A549 (cell line): Measurements from ENCODE around the gene RIPOR1.

ENCODE experiments used
- CTCF ChIP-seq: fragments of >200 bp; sonication (Bioruptor Twin); formaldehyde crosslinking; IDR thresholded peaks from 3 replicates; pipeline ENCODE4 v1.5.1; 2016
- JUNB ChIP-seq: fragments of >200 bp; sonication (Bioruptor Twin); formaldehyde crosslinking; IDR thresholded peaks from 2 replicates; pipeline ENCODE4 v1.6.1; 2016
- POLR2A ChIP-seq: IDR thresholded peaks from 2 replicates; pipeline ENCODE4 v1.6.1; 2012; ENCODE audit warnings: mild to moderate bottlenecking, low read length
- SMC3 ChIP-seq: fragments of >200 bp; sonication (Bioruptor Twin); formaldehyde crosslinking; IDR thresholded peaks from 3 replicates; pipeline ENCODE4 v1.6.1; 2018; ENCODE audit warnings: inconsistent platforms
- USF2 ChIP-seq: fragments of 450-650 bp; IDR thresholded peaks from 2 replicates; pipeline ENCODE4 v1.6.1; 2014; ENCODE audit warnings: antibody characterized with exemption

- no peak for TF ChIP-seq POLR2A
- TF ChIP-seq CTCF: no peak
- no peak for TF ChIP-seq JUNB
- TF ChIP-seq USF2: no peak
- no peak for TF ChIP-seq SMC3
Measured at GRCh38 chr16:67543036-67543435, 14.4 kb downstream of the RIPOR1 start.
